ENCODE measurements around the gene ASXL1. TPM values are rescaled to one million over a fixed set of nuclear protein-coding genes. Genes with fewer than 3 reads are reported as not detected.

Gene ASXL1
- total RNA-seq, 1 experiment from 2014 or later, result 69.9 TPM

DNA sequence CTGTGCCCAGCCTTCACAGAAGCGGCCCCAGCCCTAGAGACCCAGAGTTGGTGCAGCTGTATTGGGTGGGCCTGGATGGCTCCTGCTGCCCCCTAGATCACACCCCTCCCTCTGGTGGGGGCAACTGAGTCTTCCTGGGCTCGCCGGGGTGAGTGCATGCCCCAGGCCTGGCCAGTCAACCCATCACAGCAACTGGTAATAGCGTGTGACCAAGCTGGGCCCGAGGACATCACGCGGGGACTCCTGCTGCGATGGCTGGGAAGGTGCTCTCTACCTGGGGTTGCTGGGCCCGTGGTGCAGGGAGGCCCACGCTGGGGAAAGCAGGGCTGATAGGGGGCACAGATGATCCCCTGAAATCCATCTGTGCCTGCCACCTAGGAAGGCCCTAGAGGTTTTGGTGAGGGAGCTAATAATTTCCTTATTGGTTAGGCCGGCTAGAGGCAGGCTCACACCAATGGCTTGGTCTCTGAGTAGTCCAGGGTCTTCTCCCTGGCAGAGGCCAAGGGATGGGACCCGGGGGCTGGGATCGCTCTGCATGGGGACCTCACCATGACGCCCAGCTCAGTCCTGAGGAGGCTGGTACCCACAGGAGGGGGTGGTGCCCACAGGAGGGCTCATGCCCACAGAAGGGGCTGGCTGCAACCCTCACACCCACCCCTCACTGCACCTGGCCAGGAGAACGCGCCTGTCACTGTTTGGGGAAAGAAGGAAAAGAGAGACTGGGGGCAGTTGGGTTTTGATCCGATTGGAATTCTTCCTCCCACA lies 103.9 kb downstream of the ASXL1 start:
- intact Hi-C loops (cut with micrococcal nuclease), result no loop called here
- no peaks in the 10 kb centered on the region for H3K27me3 Mint-ChIP-seq (ENCODE audit: insufficient read depth, unreplicated experiment)
- CTCF ChIA-PET, result interaction anchor here (0.6 to 0.9 kb wide), 3 partner anchors 57 to 667 kb away, joined by 3 read pairs; no protein-coding TSS in a partner anchor
- H3K4me3 Mint-ChIP-seq (ENCODE audit: unreplicated experiment), result no peak overlapping the region
- H3K9me3 Mint-ChIP-seq (ENCODE audit: unreplicated experiment), result no peaks in the 10 kb centered on the region
- no peak for DNase-seq (ENCODE audit: unreplicated experiment)
- TF ChIP-seq, protein P1, sequence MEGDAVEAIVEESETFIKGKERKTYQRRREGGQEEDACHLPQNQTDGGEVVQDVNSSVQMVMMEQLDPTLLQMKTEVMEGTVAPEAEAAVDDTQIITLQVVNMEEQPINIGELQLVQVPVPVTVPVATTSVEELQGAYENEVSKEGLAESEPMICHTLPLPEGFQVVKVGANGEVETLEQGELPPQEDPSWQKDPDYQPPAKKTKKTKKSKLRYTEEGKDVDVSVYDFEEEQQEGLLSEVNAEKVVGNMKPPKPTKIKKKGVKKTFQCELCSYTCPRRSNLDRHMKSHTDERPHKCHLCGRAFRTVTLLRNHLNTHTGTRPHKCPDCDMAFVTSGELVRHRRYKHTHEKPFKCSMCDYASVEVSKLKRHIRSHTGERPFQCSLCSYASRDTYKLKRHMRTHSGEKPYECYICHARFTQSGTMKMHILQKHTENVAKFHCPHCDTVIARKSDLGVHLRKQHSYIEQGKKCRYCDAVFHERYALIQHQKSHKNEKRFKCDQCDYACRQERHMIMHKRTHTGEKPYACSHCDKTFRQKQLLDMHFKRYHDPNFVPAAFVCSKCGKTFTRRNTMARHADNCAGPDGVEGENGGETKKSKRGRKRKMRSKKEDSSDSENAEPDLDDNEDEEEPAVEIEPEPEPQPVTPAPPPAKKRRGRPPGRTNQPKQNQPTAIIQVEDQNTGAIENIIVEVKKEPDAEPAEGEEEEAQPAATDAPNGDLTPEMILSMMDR (IDR thresholded peaks at IDR 0.05; ENCODE audit: unreplicated experiment), result no peak
- BruUV-seq (replicated peaks), result no TSS peak
- POLR2A ChIA-PET, result no interaction called here
- peaks cover 7% of the 10 kb centered on the region for H3K36me3 Mint-ChIP-seq (ENCODE audit: insufficient read depth, unreplicated experiment)
- no peak overlapping the region for H3K27ac Mint-ChIP-seq (ENCODE audit: low read depth, unreplicated experiment)
- H3K4me1 Mint-ChIP-seq (ENCODE audit: insufficient read depth, unreplicated experiment), result no peaks in the 10 kb centered on the region

- Mint-ChIP-seq H3K4me3 (ENCODE audit: unreplicated experiment) (no peak overlapping the region), H3K4me1 (ENCODE audit: insufficient read depth, unreplicated experiment) (no peaks in the 10 kb centered on the region), H3K9me3 (ENCODE audit: unreplicated experiment) (no peaks in the 10 kb centered on the region), H3K27me3 (ENCODE audit: insufficient read depth, unreplicated experiment) (no peaks in the 10 kb centered on the region), H3K36me3 (ENCODE audit: insufficient read depth, unreplicated experiment) (peaks cover 3% of the 10 kb centered on the region), H3K27ac (ENCODE audit: low read depth, unreplicated experiment) (no peak overlapping the region)
- POLR2A ChIA-PET, result no interaction called here
- CTCF ChIA-PET, result no interaction called here
- BruUV-seq (replicated peaks), result no TSS peak
- intact Hi-C loops (cut with micrococcal nuclease), result no loop called here
- TF ChIP-seq, protein P1 (IDR thresholded peaks at IDR 0.05; ENCODE audit: unreplicated experiment), result no peak
- DNase-seq (ENCODE audit: unreplicated experiment), result no peak
Observed at GRCh38 chr20:32462900-32463641, 104.9 kb downstream of the ASXL1 start.

GRCh38 chr20:32463642-32464400 lies 105.7 kb downstream of the ASXL1 start:
- no peaks in the 10 kb centered on the region for H3K36me3 Mint-ChIP-seq (ENCODE audit: insufficient read depth, unreplicated experiment)
- no peaks in the 10 kb centered on the region for H3K4me1 Mint-ChIP-seq (ENCODE audit: insufficient read depth, unreplicated experiment)
- DNase-seq (ENCODE audit: unreplicated experiment), result no peak
- intact Hi-C loops (cut with micrococcal nuclease), result no loop called here
- H3K27me3 Mint-ChIP-seq (ENCODE audit: insufficient read depth, unreplicated experiment), result no peaks in the 10 kb centered on the region
- ChIA-PET POLR2A (no interaction called here), CTCF (no interaction called here)
- BruUV-seq (replicated peaks), result no TSS peak
- TF ChIP-seq, protein P1 (IDR thresholded peaks at IDR 0.05; ENCODE audit: unreplicated experiment), result no peak
- H3K9me3 Mint-ChIP-seq (ENCODE audit: unreplicated experiment), result no peaks in the 10 kb centered on the region
- H3K27ac Mint-ChIP-seq (ENCODE audit: low read depth, unreplicated experiment), result no peak overlapping the region
- H3K4me3 Mint-ChIP-seq (ENCODE audit: unreplicated experiment), result no peak overlapping the region
